IPS-18c (cell line): ENCODE measurements around the gene METTL15.
"Not testable (repeated sequence)": the region's sequence is repeated elsewhere in the genome, so short reads cannot be mapped to it uniquely, and the experiment has no call there.

ENCODE experiments used
- H3K4me3 ChIP-seq: 2 replicates; pipeline ENCODE4 v1.7.0; 2013; ENCODE audit warnings: low read depth, mild to moderate bottlenecking, low read length, moderate library complexity; ENCODE audit not compliant: insufficient read depth
- H3K9me3 ChIP-seq: one replicate; pipeline ENCODE4 v1.6.1; 2013; ENCODE audit warnings: mild to moderate bottlenecking, low read length, moderate library complexity; ENCODE audit not compliant: control insufficient read depth, insufficient read depth

The METTL15 gene

GRCh38 chr11:28144808-28145207 is 36.6 kb downstream of the METTL15 start:
- no peaks in the 10 kb centered on the region for H3K9me3 ChIP-seq
- no peak overlapping the region for H3K4me3 ChIP-seq

DNA sequence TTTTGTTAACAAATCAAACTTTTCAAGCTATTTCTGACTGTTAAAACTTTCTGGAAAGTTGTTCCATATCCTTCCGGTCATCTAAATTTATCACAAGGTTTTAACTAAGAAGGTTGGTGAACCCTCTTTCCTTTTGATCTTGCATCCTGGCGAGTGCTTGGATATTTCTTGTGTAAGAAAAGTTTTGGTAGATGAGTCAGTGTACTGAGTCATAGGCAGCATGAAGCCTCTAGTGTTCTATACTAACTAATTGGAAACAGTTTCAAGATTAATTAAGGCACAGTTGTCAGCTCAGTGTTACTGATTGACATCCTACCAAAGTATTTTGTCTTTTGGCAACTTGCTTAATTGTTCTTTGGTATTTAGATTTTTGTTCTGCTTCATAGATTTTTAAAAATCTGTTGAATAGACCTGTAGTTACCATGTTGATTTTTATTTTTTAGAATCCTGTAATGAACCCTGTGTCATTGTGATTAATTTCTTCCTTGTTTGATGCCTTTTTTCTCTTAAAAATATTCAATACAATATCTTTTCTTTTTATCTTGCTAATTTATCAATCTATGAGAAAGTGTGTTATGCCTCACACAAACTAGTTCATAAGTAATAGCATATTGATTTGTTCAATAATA is 38.0 kb downstream of the METTL15 start:
- no peak overlapping the region for H3K4me3 ChIP-seq

GRCh38 chr11:28152743-28153142 is 44.6 kb downstream of the METTL15 start:
- Histone ChIP-seq H3K9me3 (no peaks in the 10 kb centered on the region), H3K4me3 (no peak overlapping the region)

More for the DNA sequence above, 38.0 kb downstream of the METTL15 start:
- H3K9me3 ChIP-seq, result no peaks in the 10 kb centered on the region

DNA sequence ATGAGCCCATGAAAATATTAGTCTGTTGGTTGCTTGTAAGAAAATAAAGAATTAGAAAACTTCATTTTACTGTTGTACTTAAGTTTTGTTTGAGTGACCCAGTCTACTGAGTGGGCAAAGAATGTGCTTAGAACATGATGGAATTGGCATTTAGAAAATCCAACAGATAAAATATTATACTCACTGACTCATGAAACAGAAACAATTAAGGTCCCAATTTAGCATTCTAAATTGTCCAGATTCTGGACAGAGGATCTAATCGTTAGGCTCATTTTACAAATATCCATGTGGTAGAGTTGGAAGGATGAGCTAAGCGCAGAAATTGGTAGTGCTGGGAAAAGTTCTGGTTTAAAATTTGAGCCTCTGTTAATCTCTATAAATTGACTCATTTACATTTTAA is 45.4 kb downstream of the METTL15 start:
- H3K4me3 ChIP-seq, result no peak overlapping the region
- H3K9me3 ChIP-seq, result no peaks in the 10 kb centered on the region

DNA sequence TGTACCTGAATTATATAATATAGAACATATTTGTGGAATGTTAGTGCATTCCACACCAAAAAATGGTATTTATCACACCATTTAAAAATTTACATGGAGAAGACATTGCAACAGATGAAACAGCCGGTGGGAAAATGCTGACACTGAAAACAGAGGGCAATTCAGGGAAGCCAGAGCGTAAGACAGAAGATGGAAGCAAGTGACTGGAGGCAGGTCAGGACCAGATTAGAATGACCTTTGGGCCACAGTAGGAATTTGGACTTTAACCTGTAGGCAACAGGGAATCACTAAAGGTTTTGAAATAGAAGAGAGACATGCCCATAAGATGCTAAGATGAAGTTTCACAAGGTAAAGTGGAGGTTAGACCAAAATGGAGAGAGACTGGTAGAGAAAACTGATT is 60.5 kb downstream of the METTL15 start:
- Histone ChIP-seq H3K4me3 (no peak overlapping the region), H3K9me3 (no peaks in the 10 kb centered on the region)

DNA sequence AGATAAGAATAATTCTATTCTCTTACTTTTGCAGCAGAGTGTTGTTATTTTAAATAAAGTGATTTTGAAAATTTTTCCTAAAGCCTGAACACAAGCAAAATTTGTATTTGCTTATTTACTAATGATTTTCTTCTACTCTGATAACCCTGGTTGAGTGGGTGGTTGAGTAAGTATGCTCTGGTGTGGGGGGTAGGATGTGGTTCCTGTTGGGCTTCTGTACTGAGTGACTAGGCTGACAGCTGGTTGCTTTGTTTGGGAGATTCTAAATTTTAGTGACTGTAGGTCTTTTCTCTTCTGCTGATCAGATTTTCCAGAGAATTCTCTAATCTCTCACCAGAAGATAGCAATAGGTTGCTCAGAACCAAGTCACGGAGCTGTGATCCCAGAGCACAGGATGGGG is 61.6 kb downstream of the METTL15 start:
- no peak overlapping the region for H3K4me3 ChIP-seq
- no peaks in the 10 kb centered on the region for H3K9me3 ChIP-seq

DNA sequence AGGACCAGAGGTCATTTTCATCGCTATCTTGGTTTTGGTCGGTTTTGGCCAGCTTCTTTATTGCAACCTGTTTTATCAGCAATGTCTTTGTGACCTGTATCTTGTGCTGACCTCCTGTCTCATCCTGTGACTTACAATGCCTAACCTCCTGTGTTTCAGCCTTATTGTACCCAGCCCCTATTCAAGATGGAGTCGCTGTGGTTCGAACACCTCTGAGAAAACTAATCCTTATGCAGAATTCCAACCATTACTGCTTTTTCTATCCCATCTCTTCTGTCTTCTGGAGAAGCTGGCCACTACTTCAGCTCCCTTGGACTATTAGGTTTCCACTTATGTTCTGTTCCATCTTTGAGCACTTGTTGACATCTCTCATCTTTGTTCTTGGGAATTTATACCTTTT is 62.6 kb downstream of the METTL15 start:
- Histone ChIP-seq H3K4me3 (no peak overlapping the region), H3K9me3 (no peaks in the 10 kb centered on the region)

DNA sequence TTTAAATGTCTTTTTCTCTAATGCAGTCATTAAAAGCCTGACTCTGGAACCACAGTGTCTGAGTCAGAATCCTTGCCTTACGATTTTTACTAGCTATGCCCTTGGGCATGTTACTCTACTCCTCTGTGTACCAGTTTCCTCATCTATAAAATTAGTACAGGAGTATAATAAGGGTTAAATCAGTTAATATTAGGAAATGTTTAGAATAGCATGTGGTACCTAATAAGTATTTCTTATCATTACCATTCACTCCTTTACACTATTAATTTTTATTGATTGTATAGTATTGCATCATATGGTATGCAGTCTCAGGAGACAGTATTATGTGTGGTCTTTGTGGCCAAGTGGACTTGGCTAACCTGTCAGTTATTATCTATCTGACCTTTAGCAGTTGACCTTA is 68.2 kb downstream of the METTL15 start:
- no peaks in the 10 kb centered on the region for H3K9me3 ChIP-seq
- H3K4me3 ChIP-seq, result no peak overlapping the region

DNA sequence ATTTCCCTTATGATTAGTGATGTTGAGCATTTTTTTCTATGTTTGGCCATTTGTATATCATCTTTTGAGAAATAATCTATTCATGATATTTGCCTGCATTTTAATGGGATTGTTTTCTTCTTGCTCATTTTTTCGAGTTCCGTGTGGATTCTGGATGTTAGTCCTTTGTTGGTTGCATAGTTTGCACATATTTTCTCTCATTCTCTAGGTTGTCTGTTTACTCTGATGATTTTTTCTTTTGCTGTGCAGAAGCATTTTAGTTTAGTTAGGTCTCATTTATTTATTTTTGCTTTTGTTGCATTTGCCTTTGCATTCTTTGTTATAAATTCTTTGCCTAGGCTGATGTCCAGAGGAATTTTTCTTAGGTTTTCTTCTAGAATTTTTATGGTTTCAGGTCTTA is 87.3 kb downstream of the METTL15 start:
- no peaks in the 10 kb centered on the region for H3K9me3 ChIP-seq

DNA sequence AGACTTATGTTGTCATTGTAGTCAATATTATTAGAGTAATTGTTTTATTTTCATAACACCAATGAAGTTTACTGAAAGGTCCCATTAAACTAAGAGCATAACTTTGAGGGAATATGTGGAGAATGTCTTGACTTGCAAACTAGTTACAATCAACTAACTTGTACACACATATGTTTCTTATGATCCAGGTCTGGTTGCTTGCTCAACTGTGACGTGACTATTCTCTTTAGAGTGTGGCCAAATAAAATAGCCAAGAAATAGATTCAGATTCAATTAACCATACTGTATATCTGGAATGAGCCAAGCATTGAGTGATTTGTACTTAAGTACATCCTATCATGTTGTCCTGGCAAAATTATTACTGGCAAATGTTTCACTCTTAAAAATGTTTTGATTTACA is 101.7 kb downstream of the METTL15 start:
- H3K9me3 ChIP-seq, result no peaks in the 10 kb centered on the region
- H3K4me3 ChIP-seq, result no peak overlapping the region

More for the DNA sequence above, 87.3 kb downstream of the METTL15 start:
- no peak overlapping the region for H3K4me3 ChIP-seq

GRCh38 chr11:28222063-28222462 is 113.9 kb downstream of the METTL15 start:
- not testable (repeated sequence) for H3K9me3 ChIP-seq, H3K4me3 ChIP-seq

DNA sequence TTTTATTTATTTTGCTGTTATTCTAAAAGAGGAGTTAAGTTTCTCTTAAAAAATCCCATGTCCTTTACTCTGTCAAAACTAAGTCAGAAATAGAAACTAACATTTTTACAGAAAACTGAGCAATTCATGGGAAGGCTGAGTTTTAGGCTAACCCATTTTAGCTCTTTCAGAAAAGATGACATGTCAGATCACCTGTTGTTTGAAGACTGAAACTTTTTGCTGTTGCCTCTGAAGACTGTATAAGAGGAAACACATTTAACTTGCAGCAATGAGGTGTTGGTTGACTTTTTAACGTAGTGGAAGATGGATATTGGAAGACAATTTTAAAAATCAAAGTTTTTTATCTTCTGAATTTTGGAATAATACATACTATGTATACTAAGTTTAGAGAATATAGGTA is 115.4 kb downstream of the METTL15 start:
- no peak overlapping the region for H3K4me3 ChIP-seq
- peaks cover 2% of the 10 kb centered on the region for H3K9me3 ChIP-seq

DNA sequence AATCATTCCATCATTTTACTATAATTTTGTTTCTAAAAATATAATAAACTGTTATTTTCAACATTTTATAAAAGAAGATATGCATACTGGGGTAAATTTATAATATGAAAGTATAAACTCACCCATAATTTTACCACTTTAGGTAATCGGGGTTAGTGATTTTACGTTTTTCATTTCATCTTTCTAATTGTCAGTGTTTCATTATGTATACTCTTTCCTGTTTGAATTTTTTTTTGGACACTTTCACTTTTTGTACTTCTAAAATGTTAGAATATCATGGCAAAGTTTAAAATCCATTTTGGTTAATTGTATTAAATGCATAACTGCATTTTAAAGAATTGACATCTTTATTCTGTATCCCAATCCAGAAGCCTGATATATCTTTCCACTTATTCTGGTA is 115.8 kb downstream of the METTL15 start:
- peaks cover 2% of the 10 kb centered on the region for H3K9me3 ChIP-seq
- H3K4me3 ChIP-seq, result no peak overlapping the region

DNA sequence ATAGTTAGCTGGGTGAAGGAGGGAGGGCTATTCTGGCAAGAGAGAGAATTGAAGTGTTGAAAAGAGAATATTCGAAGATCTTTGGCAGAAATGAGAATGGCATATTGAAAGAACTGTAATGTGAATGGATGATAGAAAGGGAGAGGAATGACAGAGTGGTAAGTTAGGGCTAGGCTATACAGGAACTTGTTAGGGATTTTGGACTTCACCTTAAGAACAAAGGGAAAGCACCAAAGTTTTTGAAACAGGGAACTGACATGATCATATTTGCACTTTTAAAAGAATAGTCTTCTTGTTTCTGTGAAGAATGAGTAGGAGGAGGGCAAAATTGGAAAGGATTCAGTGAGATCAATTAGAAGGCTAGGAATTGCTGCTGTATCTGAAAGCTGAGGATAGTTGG is 119.3 kb downstream of the METTL15 start:
- H3K4me3 ChIP-seq, result no peak overlapping the region
- no peaks in the 10 kb centered on the region for H3K9me3 ChIP-seq

GRCh38 chr11:28228196-28228895 is 120.2 kb downstream of the METTL15 start:
- Histone ChIP-seq H3K4me3 (no peak overlapping the region), H3K9me3 (no peaks in the 10 kb centered on the region)

- Histone ChIP-seq H3K9me3 (no peaks in the 10 kb centered on the region), H3K4me3 (no peak overlapping the region)
Measured at GRCh38 chr11:28231475-28231874, 123.3 kb downstream of the METTL15 start.

DNA sequence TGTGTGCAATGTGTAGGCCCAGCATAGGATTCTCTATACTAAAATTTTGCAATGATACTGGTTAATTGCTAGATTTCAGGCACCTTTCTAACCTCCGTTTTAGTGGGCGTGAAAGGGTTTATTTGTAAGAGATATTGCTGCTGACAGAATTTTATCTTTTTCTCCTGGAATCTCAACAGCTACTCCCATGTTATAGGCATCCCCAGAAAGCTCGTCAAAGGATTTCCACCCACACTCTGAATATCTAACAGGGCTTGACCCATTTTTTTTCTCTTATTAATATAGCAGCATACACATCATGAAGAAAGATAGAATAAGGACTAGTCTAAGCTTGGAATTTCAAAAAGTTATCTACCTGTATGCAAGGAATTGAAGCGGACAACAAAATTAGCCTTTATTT is 124.5 kb downstream of the METTL15 start:
- Histone ChIP-seq H3K4me3 (no peak overlapping the region), H3K9me3 (no peaks in the 10 kb centered on the region)

DNA sequence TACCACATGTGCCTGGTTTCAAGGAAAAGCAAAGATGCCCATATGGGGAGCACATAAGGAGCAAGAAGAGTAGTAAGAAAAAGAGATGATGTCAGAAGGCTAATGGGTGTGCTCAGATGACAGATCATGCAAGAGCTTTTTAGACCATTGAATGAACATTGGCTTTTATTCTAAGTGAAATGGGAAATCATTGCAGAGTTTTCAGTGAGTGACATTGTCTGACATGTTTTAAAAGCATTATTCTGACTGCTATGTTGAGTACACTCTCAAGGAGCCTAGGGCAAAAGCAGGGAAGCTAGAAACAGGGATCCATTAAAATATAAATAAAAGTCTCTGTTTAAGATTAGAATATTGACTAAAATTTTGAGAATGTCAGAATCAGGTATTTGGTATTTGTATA is 133.6 kb downstream of the METTL15 start:
- no peak overlapping the region for H3K4me3 ChIP-seq
- H3K9me3 ChIP-seq, result no peaks in the 10 kb centered on the region

DNA sequence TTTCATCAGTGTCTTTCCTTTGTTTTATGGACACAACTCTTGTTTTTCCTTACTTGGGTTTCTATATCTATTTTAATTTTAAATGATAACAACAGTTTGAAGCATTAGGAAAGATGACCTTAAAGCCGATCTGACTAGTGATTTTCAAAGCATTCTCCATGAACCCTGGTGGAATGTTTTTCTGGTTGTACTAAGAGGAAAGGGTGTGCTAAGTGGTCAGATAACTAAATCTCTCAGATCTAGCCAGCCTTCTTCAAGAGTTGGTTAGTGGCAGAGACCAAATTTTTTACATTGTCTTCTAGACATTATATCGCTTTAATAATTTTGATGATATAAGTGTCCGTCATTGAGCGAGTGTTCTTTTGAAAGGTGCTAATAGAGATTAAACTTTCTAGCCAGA is 134.4 kb downstream of the METTL15 start:
- no peak overlapping the region for H3K4me3 ChIP-seq
- no peaks in the 10 kb centered on the region for H3K9me3 ChIP-seq
